ENCODE measurements around the gene CDKAL1.
A peak's percentile ranks its signal among the peaks of the same experiment; 100 is the strongest.
"Not testable (repeated sequence)": the region's sequence is repeated elsewhere in the genome, so short reads cannot be mapped to it uniquely, and the experiment has no call there.

The CDKAL1 gene

DNA sequence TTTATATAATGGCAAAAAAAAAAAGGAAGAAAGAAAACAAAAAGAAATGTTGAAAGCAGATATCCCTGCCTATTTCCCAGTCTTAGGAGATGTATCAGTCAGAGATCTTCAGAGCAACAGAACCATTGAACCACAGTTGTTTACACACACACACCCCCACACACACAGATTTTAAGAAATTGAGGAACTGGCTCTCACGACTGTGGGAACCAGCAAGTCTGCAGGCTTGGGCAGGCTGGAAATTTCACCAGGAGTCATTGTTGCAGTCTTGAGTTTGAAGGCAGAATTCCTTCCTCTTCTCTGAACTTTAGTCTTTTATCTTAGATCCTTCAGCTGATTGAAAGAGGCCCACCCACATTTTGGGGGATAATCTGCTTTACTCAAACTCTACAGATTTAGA lies 380.9 kb downstream of the CDKAL1 start:
- DNase-seq (ENCODE audit: low read depth in 2 of 3, low spot score in 1 of 3): no peak

DNA sequence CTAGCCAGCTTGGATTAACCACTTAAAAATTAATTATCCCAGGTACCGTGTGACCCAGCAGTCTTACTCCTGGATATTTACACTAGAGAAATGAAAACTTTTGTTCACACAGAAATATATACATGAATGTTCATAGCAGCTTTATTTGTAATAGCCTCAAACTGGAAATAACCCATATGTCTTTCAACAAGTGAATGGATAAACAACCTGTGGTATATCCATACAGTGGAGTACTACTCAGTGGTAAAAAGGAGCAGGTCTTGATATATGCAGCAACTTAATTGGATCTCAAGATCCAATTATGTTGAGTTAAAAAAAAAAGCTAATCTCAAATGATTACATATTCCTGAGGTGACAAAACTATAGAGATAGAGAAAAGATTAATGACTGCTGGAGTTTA lies 381.4 kb downstream of the CDKAL1 start:
- no peak for DNase-seq (ENCODE audit: low read depth in 2 of 3, low spot score in 1 of 3)

DNA sequence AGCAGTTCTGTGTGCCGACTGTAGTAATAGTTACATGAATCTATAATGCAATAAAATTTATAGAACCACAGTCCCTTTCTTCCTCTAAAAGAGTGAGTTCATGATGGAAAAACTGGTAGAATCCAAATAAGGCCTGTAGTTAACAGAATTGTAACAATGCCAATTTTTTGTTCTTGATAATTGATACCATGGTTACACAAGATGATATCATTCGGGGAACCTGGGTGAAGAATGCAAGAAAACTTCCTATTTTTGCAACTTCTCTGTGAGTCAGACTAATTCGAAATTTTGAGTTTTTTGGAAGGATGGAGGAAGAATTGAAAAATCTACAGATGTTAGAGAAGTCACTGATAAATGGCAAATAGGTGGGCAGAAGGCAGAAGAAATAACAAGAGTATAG lies 381.8 kb downstream of the CDKAL1 start:
- DNase-seq (ENCODE audit: low read depth in 2 of 3, low spot score in 1 of 3): no peak

DNA sequence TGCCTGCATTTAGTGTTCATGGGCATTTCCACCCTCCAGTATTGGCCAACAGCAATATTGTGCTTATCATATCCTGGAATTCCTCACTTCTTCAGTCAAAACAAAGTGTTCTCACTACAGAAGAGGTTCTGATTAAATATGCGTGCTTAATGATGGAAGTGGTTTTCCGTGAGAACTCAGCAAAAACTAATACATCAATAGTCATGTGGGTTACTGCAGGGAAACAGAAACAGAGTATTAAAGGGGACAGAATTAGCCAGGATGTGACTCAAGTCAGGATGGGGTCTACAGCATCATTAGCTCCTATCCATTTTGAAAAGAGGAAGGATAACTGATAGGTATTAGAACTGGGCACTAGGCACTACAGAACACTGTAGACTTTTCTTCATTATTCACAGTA lies 384.6 kb downstream of the CDKAL1 start:
- DNase-seq (ENCODE audit: low read depth in 2 of 3, low spot score in 1 of 3): no peak

DNA sequence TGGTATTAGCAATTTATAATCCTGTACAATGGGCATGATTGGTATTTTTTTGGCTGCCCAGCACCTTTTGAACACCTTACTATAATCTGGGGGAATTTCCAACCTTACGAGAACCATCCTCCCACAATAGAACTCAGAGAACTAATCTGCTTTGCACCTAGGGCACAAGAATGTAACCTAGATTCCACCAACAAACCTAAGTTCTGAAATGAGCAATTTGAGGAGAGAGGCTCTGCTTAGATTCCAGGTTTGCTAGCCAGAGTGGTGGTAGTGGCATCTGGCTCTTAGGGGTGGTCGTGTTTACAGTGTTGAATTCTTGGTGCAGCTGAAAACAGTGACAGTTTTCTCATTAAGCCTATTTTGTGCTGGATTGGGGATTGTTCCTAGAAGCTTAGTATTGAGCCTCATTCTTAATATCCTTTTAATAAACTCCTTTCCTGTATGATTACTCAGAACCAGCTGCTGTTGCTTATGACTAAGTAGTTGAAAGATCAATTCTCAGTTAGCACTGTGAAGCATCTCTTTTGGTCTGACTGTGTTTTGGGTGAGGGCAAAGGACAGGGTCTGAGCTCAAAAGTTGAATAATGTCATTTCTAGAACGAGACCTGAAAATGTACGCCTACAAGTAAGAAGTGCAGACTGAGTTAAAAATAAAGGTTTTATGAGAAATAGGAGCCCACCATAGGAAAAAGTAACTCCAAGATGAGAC lies 385.6 kb downstream of the CDKAL1 start:
- DNase-seq (ENCODE audit: low read depth in 2 of 3, low spot score in 1 of 3): peak in 2 of 3 donors; percentile 2 to 5

DNA sequence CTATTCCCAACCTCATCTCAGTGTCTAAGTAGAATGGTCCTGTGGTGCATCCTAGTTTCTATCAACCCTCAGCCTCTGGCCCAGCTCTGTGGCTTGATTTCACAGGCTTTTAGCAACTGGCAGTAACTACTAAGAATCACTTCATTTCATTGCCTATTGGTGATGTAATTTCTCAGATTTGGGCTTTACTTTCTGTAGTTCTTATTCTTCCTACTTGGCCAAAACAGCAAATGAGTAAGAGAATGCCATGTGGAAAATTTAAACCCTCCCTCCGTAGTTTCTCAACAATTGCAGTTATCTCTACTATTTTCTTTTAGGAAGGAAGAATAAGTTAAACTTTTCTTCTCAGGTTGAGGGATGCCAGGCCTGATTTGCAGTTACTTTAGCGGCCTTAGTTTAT lies 387.3 kb downstream of the CDKAL1 start:
- DNase-seq (ENCODE audit: low read depth in 2 of 3, low spot score in 1 of 3): no peak

DNA sequence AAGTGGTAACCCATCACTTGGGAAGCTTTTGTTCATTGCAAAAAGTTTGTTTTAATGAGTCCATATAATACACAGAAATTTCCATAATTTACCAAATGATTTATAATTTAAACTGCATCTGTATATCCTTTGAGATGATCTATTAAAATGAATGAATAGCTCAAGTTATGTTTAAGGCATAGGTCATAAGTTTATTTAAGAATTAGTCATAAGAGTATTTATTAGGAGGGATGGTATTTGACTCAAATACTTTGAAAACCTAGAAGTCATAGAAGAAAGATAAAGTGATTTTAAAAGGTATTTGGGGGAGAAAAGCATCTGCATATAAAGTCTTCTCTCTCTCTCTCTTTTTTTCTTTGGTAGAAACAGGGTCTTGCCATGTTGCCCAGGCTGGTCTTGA lies 388.5 kb downstream of the CDKAL1 start:
- no peak for DNase-seq (ENCODE audit: low read depth in 2 of 3, low spot score in 1 of 3)

DNA sequence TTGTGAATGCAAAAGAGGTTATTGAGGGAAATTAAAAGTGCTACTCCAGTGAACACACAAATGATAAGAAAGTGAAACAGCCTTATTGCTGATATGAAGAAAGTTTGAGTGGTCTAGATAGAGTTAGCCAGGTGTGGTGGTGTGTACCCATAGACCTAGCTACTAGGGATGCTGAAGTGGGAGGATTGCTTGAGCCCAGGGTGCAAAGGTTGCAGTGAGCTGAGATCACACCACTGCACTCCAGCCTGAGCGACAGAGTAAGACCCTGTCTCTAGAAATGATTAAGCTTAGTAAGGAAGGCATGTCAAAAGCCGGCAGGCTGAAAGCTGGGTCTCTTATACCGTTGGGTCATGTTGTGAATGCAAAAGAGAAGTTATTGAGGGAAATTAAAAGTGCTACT lies 389.8 kb downstream of the CDKAL1 start:
- not testable (repeated sequence) for DNase-seq (ENCODE audit: low read depth in 2 of 3, low spot score in 1 of 3)

DNA sequence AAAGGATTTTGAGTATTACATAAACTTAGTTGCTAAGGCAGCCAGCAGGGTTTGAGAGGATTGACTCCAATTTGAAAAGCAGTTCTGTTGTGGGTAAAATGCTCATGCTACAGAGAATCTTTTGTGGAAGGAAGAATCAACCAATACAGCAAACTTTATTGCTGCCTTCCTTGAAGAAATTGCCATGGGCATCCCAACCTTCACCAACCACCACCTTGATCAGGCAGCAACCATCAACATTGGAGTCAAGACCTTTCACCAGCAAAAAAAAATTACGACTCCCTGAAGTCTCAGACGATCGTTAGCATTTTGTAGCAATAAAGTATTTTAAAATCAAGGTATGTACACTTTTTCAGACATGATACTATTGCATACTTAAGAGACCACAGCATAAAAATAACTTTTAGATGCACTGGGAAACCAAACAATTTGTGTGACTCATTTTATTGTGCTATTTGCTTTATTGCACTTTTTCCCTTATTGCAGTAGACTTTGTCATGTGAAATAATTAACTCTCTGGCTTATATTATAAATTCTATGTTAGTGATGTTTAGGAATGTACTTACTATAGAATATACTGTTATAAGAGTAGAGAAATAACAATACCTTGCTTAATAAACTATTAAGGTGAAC lies 390.8 kb downstream of the CDKAL1 start:
- no peak for DNase-seq (ENCODE audit: low read depth in 2 of 3, low spot score in 1 of 3)

DNA sequence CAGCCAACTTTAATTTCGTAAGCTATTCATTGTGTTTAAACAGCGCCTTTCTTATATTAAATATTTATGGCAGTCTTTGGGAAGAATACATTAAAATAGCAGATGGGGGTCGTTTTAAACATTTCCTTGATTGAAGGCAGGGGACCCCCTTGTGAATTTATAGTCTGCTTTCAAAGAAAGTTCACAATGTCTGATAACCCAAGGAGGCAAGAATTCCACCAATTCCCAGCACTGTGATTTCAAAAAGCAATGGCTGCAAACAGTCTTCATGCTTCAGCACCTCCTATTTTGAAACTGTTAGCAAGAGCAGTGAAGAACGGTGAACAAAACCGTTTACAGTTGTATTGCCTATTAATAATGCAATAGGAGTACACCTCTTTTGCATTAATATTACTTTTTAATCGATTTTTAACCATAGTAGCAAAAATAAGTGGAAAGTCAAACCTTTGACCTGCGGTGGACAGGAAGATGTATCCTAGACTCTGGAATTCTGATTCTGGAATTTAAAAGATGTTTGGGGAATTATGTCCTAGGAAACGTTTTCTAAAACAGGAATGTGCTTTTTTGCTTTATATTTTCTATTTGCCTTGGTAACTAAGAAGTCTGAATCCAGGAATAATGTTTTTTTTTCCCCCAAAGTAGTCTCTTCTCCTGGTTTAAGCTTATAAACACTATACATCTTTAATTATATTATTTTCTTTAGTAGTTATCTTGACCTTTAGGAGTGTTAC lies 393.0 kb downstream of the CDKAL1 start:
- no peak for DNase-seq (ENCODE audit: low read depth in 2 of 3, low spot score in 1 of 3)

DNA sequence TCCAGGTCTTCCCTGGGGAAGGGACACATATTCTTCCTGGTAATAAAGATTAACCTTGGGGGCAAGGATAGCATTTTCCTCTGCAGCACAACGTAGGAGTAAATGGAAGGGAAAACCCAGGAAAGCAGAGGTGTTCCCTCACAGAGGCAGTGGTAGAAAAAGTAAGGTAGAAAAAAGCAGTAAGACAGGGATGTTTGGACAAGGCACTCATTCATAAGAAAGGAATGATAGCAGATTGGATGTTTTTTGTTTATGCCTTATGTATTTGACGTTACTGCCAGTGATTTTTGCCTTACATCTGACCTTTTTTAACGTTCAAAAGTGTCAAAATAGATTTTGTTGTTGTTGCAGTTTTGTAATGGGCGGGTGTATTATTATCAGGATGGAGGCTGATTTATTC lies 395.0 kb downstream of the CDKAL1 start:
- DNase-seq (ENCODE audit: low read depth in 2 of 3, low spot score in 1 of 3): no peak

DNA sequence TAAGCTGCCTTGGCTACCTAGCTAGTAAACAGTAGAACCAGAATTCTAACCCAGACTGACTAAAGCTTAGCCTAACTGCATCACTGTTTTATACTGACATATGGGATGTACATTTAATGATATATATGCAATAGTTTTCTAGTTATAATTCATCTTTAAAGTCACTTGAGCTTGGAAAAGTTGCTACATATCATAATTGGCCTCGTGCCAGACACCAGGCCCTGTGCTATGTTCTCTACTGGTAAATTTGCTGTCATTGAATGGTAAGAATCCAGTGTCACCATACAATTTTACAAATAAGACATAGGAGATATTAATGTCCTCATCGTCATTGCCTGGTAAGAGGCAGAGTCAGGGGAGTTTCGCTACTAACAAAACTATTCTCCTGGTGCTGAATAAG lies 396.8 kb downstream of the CDKAL1 start:
- no peak for DNase-seq (ENCODE audit: low read depth in 2 of 3, low spot score in 1 of 3)

DNA sequence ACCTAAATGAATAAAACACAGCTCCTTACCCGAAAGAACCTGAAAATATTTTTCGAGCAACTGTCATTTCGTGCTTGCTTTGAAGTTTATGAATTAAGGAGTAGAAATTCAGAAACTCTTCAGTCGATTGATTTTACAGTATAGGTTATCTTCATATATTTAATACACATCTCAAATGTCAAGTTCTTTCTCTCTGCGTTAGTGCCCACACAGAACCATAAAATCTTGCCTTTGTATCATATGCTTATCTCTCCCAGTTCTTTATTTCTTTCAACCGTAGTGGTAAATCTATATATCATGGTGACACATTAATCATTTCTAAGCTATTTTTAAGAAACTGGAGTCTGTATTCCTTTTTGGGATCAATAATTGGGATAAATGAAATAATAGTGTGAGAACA lies 397.5 kb downstream of the CDKAL1 start:
- no peak for DNase-seq (ENCODE audit: low read depth in 2 of 3, low spot score in 1 of 3)

DNA sequence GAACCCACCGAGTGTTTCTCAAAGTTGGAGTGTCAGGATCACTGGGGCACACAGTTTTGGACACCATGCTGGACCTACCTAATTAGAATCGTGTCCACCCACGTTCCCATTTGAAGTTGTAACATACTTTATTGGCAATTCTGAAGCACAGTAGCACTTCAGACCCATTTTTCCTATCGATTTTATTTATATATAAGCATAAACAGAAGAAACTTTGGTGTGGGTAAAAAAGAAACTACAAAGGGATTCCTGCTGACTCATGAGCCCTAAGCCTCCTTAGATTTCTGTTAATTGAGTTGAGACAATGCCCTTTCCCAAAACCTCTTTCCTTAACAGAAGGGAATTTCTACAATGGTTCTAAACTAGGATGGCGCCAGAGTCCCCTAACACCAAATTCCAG lies 398.0 kb downstream of the CDKAL1 start:
- no peak for DNase-seq (ENCODE audit: low read depth in 2 of 3, low spot score in 1 of 3)

DNA sequence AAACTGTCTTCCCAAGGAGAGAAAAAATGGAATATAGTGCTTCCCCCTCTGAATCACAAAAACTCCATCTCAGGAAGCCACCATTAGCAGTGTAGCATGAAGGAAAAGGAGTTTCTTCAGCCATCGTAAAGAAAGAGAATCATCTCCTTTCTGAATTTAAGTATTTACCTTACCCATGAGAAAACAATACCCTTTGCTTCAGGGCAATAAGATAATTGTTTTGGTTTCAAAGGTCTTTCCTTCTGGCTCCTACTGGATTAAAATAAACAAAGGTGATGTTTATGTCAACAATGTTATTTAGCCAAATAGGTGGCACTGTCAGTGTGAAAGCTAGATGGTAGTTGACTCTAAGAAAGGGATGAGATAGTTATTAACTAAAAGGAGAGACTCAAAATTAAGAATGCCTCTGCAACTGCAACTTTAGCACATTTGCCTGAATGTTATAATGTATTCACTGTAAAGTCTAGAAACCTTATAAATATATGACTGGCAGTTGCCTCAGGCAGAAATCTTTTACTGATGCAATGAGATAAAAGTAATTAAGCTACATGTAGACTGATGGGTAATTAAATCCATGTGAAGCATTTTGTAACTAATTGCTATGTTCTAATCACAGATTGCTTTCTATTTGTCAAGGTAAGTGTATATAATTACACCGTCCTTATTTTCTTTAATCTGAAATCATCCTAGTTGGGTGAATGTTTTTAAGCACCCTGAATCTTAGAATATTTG lies 399.0 kb downstream of the CDKAL1 start:
- no peak for DNase-seq (ENCODE audit: low read depth in 2 of 3, low spot score in 1 of 3)

DNA sequence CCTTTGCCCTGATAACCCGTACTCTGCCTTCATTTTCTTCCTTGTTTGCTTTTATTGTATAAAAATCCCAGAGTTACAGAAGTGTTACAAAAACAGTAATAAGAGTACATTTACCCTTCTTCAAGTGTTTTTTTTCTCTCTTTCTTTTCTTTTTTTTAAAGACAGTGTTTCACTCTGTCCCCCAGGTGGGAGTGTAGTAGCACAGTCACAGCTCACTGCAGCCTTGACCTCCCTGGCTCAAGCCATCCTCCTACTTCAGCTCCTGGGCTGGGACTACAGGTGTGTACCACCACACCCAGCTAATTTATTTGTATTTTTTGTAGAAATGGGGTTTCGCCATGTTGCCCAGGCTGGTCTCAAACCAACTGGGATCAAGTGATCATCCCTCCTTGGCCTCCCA lies 402.7 kb downstream of the CDKAL1 start:
- DNase-seq (ENCODE audit: low read depth in 2 of 3, low spot score in 1 of 3): no peak

DNA sequence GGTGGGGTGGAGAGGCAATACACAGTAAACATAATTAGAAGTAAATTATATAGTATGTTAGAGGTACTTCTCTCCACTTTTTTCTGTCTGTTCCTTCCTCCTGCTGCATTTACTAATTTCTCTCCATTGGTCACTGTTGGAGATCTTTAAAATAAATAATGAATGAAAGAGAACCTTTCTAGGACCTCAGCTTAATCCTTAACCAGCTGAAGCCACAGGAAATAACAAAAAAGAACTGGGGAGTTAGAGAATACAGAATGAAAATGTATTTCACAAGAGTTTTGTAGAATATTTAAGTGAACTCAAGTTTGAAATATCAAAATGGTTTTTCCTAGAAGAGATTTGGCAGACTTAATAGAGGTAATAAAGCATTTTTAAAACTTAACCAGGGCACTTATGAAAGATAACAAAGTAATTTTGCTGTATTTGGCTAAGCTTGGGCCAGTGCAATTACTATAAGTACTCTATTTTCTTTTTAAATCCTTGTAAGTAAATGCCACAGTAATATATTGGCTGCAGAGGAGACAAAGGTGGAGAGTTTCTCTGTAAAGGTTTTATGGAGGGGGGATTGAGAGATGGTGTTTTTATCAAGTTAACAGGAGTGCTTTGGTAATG lies 405.0 kb downstream of the CDKAL1 start:
- no peak for DNase-seq (ENCODE audit: low read depth in 2 of 3, low spot score in 1 of 3)

DNA sequence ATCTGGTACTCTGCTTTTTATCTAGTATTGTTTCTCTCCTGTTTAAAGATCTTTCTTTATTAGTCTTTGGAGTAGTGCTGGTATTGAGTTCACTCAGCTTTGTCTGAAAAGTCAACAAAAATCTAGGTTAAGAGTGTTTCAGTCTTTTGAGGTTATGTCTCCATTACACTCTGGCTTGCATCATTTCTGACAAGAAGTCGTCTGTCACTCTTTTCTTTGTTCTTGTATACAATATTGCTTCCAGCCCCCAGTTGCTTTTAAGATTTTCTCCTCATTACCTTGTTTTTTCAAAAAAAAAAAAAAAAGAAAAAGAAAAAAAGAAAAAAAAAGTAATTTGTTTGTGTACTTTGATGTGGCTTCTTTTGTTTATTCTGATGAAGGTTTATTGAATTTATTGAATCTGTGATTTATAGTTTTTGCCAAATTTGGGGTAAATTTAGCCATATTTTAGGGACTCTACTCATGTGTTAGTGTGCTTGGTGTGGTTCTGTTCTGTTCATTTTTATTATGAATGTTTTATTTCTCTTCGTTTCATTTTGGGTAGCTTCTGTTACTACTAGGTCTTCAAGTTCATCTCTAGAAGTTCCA lies 408.9 kb downstream of the CDKAL1 start:
- DNase-seq (ENCODE audit: low read depth in 2 of 3, low spot score in 1 of 3): no peak

DNA sequence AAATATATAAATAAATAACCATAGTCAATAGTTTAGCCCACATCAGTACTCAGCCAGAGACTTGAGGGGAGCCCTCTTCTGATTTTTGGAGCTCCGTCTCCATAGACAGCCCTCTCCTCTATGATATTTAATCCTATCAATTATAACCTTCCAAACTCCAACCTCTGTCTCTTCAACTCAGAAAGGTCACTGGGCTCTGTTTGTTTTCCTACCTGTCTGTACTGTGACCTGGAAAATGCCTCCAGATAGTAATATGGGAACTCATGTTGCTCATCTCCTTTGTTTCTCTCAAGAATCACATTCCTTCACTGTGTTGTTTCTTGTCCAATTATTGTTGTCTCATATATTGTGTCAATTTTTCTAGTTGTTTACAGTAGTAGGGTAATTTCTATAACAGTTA lies 409.7 kb downstream of the CDKAL1 start:
- DNase-seq (ENCODE audit: low read depth in 2 of 3, low spot score in 1 of 3): no peak

DNA sequence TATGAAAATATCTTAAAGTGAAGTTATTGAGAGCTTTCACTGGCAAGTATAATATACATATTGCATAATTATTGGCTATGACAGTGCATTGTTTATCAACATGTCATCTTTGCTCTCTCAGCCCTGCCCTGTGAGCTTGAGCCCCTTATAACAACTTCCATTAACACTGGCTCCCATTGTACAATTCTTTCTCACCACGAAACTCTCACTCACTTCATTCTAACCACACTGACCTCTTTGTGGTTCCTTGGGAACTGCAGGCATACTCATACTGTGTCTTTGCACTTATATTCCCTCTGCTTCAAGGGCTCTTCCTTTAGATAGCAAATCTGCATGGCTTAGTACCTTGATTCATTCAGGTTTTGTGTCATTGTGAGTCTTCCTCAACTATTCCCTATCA lies 411.8 kb downstream of the CDKAL1 start:
- no peak for DNase-seq (ENCODE audit: low read depth in 2 of 3, low spot score in 1 of 3)

DNA sequence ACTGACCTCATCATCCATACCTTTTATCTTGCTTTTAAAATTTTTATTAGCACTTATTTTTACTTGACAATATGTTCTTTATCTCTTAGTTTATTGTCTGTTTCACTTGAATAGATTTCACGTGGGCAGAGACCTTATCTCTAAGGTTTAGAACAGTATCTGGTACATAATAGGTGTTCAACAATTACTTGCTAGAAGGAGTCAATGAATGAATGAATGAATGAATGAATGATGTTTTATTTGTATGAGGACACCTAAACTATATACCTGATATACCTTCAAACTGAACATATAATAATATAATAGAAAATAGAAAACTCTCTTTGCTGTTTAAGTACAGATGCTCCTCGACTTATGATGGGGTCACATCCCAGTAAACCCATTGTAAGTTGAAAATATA lies 412.6 kb downstream of the CDKAL1 start:
- no peak for DNase-seq (ENCODE audit: low read depth in 2 of 3, low spot score in 1 of 3)
